ENCODE data around the gene PAX5. TPM values are rescaled to one million over a fixed set of nuclear protein-coding genes. Genes with fewer than 3 reads are reported as not detected.

PAX5 gene
- polyA plus RNA-seq, 1 of the 3 experiments (the other 2 are of a cell fraction): 0.05 TPM

- Histone ChIP-seq H3K27me3 (ENCODE audit: insufficient read depth) (peaks cover 35% of the 10 kb centered on the region; the same call in 1 of the 2 replicates), H3K4me2 (no peak overlapping the region), H3K79me2 (ENCODE audit: insufficient read depth) (no peaks in the 10 kb centered on the region), H3K9me2 (no peaks in the 10 kb centered on the region), H3K27ac (ENCODE audit: low read depth in 2 of 2, low read length in 1 of 2) (no peak overlapping the region), H3K9me3 (no peaks in the 10 kb centered on the region), H3K4me3 (ENCODE audit: low read depth in 2 of 2, low read length in 1 of 2) (no peak overlapping the region), H2AFZ (ENCODE audit: low read depth) (no peak overlapping the region), H3K36me3 (replicated peaks in 1 of 2; ENCODE audit: control insufficient read depth in 1 of 2, insufficient read depth in 2 of 2, low read length in 1 of 2) (no peaks in the 10 kb centered on the region), H3K4me1 (ENCODE audit: control insufficient read depth in 1 of 2, insufficient read depth in 2 of 2, low read depth in 1 of 2, low read length in 1 of 2) (peaks cover 0 to 3% of the 10 kb centered on the region in 2 experiments; a peak in 1 of 4 replicates), H4K20me1 (ENCODE audit: insufficient read depth) (no peaks in the 10 kb centered on the region), H3F3A (replicated peaks; ENCODE audit: insufficient read depth) (no peaks in the 10 kb centered on the region), H3K9ac (no peak overlapping the region)
- DNase-seq: no peak
- ChIA-PET CTCF (interaction anchor here (1.0 to 1.3 kb wide), 2 partner anchors 19 to 25 kb away, joined by 3 to 5 read pairs; no protein-coding TSS in a partner anchor), POLR2A (no interaction called here)
- no peak for TF ChIP-seq SIN3A (IDR thresholded peaks at IDR 0.05; ENCODE audit: borderline replicate concordance, low read depth, low read length)
- no peak for TF ChIP-seq TAF1 (IDR thresholded peaks at IDR 0.05; ENCODE audit: borderline replicate concordance, low read depth, low read length)
- no peak for TF ChIP-seq JUND (IDR thresholded peaks at IDR 0.05)
- no peak for TF ChIP-seq NFIC (IDR thresholded peaks at IDR 0.05; ENCODE audit: borderline replicate concordance)
- no peak for TF ChIP-seq NRF1 (IDR thresholded peaks at IDR 0.05; ENCODE audit: low read depth, low read length)
- no peak for TF ChIP-seq GATA2 (CRISPR knock-in tag; IDR thresholded peaks at IDR 0.05)
- no peak for TF ChIP-seq FOXM1 (IDR thresholded peaks at IDR 0.05; ENCODE audit: low read depth)
- WGBS (ENCODE audit: low lambda C conversion rate): 71% methylated on average over 16 of the region's 18 CpGs
These were observed 135.5 kb downstream of the PAX5 start for GRCh38 chr9:36898431-36899020.

GRCh38 chr9:36897478-36897877 is 136.6 kb downstream of the PAX5 start:
- Histone ChIP-seq H3F3A (replicated peaks; ENCODE audit: insufficient read depth) (no peaks in the 10 kb centered on the region), H3K9ac (no peak overlapping the region), H3K9me2 (no peaks in the 10 kb centered on the region), H3K4me2 (no peak overlapping the region), H3K4me1 (ENCODE audit: control insufficient read depth in 1 of 2, insufficient read depth in 2 of 2, low read depth in 1 of 2, low read length in 1 of 2) (no peaks in the 10 kb centered on the region), H3K27ac (ENCODE audit: low read depth in 2 of 2, low read length in 1 of 2) (no peak overlapping the region), H2AFZ (ENCODE audit: low read depth) (no peak overlapping the region), H4K20me1 (ENCODE audit: insufficient read depth) (no peaks in the 10 kb centered on the region), H3K79me2 (ENCODE audit: insufficient read depth) (no peaks in the 10 kb centered on the region), H3K36me3 (replicated peaks in 1 of 2; ENCODE audit: control insufficient read depth in 1 of 2, insufficient read depth in 2 of 2, low read length in 1 of 2) (no peaks in the 10 kb centered on the region), H3K4me3 (ENCODE audit: low read depth in 2 of 2, low read length in 1 of 2) (no peak overlapping the region), H3K27me3 (ENCODE audit: insufficient read depth) (peaks cover 35% of the 10 kb centered on the region; the same call in 1 of the 2 replicates), H3K9me3 (no peaks in the 10 kb centered on the region)
- DNase-seq: no peak
- no peak for TF ChIP-seq TEAD4 (IDR thresholded peaks at IDR 0.05; ENCODE audit: borderline replicate concordance, insufficient read depth)
- TF ChIP-seq RCOR1 (IDR thresholded peaks at IDR 0.05; ENCODE audit: low read length): no peak
- TF ChIP-seq POLR2AphosphoS5 (IDR thresholded peaks at IDR 0.05; ENCODE audit: low read depth, low read length): no peak
- TF ChIP-seq, protein P1, sequence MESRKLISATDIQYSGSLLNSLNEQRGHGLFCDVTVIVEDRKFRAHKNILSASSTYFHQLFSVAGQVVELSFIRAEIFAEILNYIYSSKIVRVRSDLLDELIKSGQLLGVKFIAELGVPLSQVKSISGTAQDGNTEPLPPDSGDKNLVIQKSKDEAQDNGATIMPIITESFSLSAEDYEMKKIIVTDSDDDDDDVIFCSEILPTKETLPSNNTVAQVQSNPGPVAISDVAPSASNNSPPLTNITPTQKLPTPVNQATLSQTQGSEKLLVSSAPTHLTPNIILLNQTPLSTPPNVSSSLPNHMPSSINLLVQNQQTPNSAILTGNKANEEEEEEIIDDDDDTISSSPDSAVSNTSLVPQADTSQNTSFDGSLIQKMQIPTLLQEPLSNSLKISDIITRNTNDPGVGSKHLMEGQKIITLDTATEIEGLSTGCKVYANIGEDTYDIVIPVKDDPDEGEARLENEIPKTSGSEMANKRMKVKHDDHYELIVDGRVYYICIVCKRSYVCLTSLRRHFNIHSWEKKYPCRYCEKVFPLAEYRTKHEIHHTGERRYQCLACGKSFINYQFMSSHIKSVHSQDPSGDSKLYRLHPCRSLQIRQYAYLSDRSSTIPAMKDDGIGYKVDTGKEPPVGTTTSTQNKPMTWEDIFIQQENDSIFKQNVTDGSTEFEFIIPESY (IDR thresholded peaks at IDR 0.05; ENCODE audit: borderline replicate concordance, low read depth): no peak
- TF ChIP-seq SMC3 (IDR thresholded peaks at IDR 0.05; ENCODE audit: low read depth, low read length): no peak
- TF ChIP-seq FOXJ3 (CRISPR knock-in tag; IDR thresholded peaks at IDR 0.05): no peak
- TF ChIP-seq, protein P2, sequence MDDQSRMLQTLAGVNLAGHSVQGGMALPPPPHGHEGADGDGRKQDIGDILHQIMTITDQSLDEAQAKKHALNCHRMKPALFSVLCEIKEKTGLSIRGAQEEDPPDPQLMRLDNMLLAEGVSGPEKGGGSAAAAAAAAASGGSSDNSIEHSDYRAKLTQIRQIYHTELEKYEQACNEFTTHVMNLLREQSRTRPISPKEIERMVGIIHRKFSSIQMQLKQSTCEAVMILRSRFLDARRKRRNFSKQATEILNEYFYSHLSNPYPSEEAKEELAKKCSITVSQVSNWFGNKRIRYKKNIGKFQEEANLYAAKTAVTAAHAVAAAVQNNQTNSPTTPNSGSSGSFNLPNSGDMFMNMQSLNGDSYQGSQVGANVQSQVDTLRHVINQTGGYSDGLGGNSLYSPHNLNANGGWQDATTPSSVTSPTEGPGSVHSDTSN (IDR thresholded peaks at IDR 0.05): no peak
- no peak for TF ChIP-seq GABPA (IDR thresholded peaks at IDR 0.05; ENCODE audit: low read depth)
- no peak for TF ChIP-seq MAX (IDR thresholded peaks at IDR 0.05; ENCODE audit: low read depth)
- no peak for TF ChIP-seq FOXM1 (IDR thresholded peaks at IDR 0.05; ENCODE audit: low read depth)
- TF ChIP-seq GATA2 (CRISPR knock-in tag; IDR thresholded peaks at IDR 0.05): no peak
- no peak for TF ChIP-seq ELF1 (IDR thresholded peaks at IDR 0.05)
- TF ChIP-seq, protein P3, sequence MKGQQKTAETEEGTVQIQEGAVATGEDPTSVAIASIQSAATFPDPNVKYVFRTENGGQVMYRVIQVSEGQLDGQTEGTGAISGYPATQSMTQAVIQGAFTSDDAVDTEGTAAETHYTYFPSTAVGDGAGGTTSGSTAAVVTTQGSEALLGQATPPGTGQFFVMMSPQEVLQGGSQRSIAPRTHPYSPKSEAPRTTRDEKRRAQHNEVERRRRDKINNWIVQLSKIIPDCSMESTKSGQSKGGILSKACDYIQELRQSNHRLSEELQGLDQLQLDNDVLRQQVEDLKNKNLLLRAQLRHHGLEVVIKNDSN (IDR thresholded peaks at IDR 0.05; ENCODE audit: borderline replicate concordance, low read depth): no peak
- TF ChIP-seq FOSL2 (IDR thresholded peaks at IDR 0.05; ENCODE audit: borderline replicate concordance, low read depth): no peak
- TF ChIP-seq MEF2A (IDR thresholded peaks at IDR 0.05; ENCODE audit: borderline replicate concordance, low read depth): no peak
- CTCF ChIA-PET: interaction anchor here (1.6 kb wide), 1 partner anchor 24 kb away, joined by 7 read pairs; no protein-coding TSS in a partner anchor
- POLR2A ChIA-PET: no interaction called here
- WGBS (ENCODE audit: low lambda C conversion rate): 35% methylated on average over 2 of the region's 2 CpGs
